Measurements from ENCODE around the gene COPG1.
"Not testable (repeated sequence)": the region's sequence is repeated elsewhere in the genome, so short reads cannot be mapped to it uniquely, and the experiment has no call there.

COPG1 gene

DNA sequence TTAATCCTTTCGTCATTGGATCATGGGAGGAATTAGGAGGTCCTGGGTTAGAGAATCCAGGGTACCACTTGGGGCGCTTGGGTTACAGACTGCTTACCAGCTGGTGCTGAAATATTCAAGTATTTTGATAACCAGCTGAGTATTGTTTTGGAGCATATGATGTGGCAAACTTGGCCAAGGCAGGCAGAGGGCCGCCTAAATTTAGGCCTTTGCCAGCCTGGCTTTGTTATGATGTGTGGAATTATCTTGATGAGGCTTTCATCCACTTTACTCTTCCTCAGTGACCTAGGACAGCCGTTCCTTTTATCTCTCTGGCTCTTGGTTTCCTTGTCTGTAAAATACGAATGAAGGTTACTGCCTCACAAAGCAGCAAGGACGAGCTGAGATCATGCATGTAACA is 6.9 kb downstream of the COPG1 start:
- ATAC-seq (ENCODE audit: low read depth): no peak
- DNase-seq (ENCODE audit: low spot score in 2 of 2): no peak
- H3K27ac Mint-ChIP-seq: no peak overlapping the region
- peaks cover 59% of the 10 kb centered on the region for H3K36me3 Mint-ChIP-seq
- H3K9me3 Mint-ChIP-seq: no peaks in the 10 kb centered on the region
- H3K27me3 Mint-ChIP-seq: no peaks in the 10 kb centered on the region
- H3K4me3 Mint-ChIP-seq: no peak overlapping the region
- peaks cover 7% of the 10 kb centered on the region for H3K4me1 Mint-ChIP-seq

DNA sequence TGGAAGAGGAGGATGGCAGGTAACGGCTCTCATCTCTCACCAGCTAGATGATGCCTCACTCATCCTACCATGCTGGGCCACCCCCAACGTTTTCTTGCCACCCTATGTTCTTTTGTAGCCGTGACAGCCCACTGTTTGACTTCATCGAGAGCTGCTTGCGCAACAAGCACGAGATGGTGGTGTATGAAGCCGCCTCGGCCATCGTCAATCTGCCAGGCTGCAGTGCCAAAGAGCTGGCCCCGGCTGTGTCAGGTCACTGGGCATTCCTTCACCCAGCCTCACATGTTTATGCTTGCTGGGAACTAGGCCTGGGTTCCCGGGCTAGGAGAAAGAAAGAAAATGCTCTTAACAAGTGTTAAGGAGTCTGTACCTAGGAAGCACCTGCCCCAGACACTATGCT is 8.2 kb downstream of the COPG1 start:
- ATAC-seq (ENCODE audit: low read depth) (no peak), DNase-seq (ENCODE audit: low spot score in 2 of 2) (no peak)
- Mint-ChIP-seq H3K4me3 (no peak overlapping the region), H3K36me3 (peaks cover 58% of the 10 kb centered on the region), H3K27me3 (no peaks in the 10 kb centered on the region), H3K4me1 (peaks cover 5% of the 10 kb centered on the region), H3K27ac (no peak overlapping the region), H3K9me3 (no peaks in the 10 kb centered on the region)

DNA sequence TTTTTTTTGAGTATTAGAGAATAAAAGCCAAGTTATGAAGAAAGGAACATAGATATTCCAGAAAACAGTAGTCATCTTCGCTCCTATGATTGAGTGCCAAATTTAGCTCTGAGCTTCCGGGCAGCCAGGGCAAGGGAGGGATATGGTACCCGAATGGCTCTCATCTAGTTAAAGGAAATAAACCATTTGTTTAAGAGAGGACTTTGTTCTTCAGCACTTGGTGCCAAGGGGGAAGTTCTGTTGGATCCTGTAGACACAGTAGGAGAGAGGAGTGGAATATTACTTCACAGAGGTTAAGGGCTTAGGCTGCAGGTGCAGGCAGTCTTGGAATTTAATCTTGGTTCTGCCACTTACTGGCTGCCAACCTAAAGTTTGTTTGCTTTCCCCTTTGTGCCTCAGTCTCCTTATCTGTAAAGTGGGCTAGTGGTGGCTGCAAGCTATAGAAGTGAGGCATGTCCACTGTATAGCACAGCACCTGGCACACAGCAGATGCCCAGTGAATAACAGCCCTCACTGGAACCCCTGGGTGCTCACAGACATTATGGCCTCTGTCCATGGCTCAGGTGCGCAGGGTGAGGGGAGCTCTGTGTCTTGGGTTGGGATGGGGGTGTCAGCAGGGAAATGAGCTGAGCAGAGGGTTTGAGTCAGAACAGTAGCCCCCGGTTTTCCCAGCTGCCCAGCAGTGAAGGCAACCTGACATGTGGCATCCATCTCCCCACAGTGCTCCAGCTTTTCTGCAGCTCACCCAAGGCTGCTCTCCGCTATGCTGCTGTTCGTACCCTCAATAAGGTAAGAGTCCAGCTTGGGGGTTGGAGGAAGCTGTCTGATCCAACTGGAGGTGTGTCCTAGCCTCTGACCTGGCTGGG is 10.4 kb downstream of the COPG1 start:
- ATAC-seq (ENCODE audit: low read depth) (no peak), DNase-seq (ENCODE audit: low spot score in 2 of 2) (no peak)
- H3K27me3 Mint-ChIP-seq: no peaks in the 10 kb centered on the region
- no peak overlapping the region for H3K4me3 Mint-ChIP-seq
- H3K9me3 Mint-ChIP-seq: no peaks in the 10 kb centered on the region
- H3K27ac Mint-ChIP-seq: no peak overlapping the region
- H3K36me3 Mint-ChIP-seq: peaks cover 58% of the 10 kb centered on the region
- peaks cover 5% of the 10 kb centered on the region for H3K4me1 Mint-ChIP-seq

DNA sequence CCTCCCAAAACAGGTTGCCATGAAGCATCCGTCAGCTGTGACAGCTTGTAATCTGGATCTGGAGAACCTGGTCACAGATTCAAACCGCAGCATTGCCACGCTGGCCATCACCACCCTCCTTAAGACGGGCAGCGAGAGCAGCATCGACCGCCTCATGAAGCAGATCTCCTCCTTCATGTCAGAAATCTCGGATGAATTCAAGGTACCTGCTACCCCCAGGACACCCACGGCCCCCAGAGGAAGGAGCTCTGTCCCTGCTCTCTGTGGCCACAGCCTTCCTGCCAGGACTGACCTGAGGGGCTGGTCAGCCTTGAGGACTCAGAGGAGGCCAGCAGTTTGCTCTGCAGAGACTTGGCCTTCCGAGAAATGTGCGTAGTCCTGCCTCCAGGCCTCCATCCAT is 11.2 kb downstream of the COPG1 start:
- H3K27me3 Mint-ChIP-seq: no peaks in the 10 kb centered on the region
- H3K36me3 Mint-ChIP-seq: peaks cover 55% of the 10 kb centered on the region
- DNase-seq (ENCODE audit: low spot score in 2 of 2): no peak

DNA sequence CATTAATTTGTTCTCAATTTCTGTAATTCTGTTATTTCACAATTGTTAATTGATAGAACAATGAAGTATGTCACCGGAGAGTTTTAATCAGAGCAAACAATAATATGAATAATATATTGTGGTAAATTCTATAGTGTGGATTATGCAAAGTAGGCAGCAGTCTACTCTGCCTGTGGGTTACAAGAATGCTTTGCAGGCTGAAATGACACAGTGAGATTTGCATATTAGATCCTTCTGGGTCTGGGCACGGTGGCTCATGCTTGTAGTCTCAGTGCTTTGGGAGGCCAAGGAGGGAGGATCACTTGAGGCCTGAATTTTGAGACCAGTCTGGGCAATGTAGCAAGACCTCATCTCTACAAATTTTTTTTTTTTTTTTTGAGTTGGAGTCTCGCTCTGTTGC is 12.5 kb downstream of the COPG1 start:
- no peak for DNase-seq (ENCODE audit: low spot score in 2 of 2)

More for the DNA sequence above, 11.2 kb downstream of the COPG1 start:
- Mint-ChIP-seq H3K4me1 (peaks cover 5% of the 10 kb centered on the region), H3K27ac (no peak overlapping the region), H3K4me3 (no peak overlapping the region), H3K9me3 (no peaks in the 10 kb centered on the region)
- no peak for ATAC-seq (ENCODE audit: low read depth)

DNA sequence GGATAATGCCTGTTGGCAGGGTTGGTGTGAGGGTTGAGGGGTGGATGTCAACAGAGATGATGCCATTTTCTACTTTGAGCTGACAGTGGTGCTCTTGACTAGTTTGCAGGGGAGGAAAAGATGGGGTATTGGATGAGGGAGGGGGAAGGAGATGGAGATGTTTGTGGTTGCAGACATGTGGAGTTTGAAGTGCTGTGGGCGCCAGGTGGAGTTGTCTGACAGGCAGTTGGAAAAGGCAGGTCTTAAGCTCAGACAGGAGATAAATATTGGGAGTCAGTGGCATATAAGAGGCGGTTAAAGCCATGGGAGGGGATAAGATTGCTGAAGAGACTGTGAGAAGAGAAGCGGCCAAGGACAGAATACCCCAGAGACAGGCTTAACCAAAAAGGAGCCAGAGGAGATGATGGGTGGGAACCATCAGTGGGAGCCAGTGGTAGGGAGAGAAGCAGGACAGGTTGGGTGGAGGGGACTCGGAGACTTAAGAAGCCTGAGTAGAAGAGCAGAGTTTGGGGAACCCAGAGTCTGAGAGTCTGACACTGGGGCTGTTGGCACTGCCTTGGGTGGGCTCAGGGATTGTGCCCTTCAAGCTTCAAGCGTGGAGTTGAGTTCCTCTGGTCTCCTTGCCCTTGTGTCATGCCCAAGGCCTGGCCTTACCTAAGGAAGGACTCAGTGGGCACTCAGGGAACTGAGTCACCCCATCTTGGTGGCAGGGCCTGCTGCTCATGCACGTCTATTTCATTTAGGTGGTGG is 13.9 kb downstream of the COPG1 start:
- Mint-ChIP-seq H3K36me3 (peaks cover 50% of the 10 kb centered on the region), H3K4me3 (no peak overlapping the region), H3K9me3 (no peaks in the 10 kb centered on the region), H3K27ac (no peak overlapping the region), H3K4me1 (peaks cover 5% of the 10 kb centered on the region), H3K27me3 (no peaks in the 10 kb centered on the region)
- ATAC-seq (ENCODE audit: low read depth) (no peak), DNase-seq (ENCODE audit: low spot score in 2 of 2) (no peak)

More for the DNA sequence above, 12.5 kb downstream of the COPG1 start:
- Mint-ChIP-seq H3K27me3 (no peaks in the 10 kb centered on the region), H3K27ac (no peak overlapping the region), H3K9me3 (no peaks in the 10 kb centered on the region), H3K4me1 (peaks cover 5% of the 10 kb centered on the region), H3K36me3 (peaks cover 54% of the 10 kb centered on the region), H3K4me3 (no peak overlapping the region)
- ATAC-seq (ENCODE audit: low read depth): no peak

DNA sequence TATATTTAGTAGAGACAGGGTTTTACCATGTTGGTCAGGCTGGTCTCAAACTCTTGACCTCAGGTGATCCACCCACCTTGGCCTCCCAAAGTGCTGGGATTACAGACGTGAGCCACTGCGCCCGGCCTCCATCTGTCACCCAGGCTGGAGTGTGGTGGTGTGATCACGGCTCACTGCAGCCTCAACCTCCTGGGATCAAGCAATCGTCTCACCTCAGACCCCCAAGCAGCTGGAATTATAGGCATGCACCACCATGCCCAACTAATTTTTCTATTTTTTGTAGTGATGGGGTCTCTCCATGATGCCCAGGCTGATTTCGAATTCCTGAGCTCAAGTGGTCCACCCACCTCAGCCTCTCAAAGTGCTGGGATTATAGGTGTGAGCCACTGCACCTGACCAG is 15.6 kb downstream of the COPG1 start:
- H3K9me3 Mint-ChIP-seq; DNase-seq (ENCODE audit: low spot score in 2 of 2); H3K4me3 Mint-ChIP-seq; H3K27me3 Mint-ChIP-seq; H3K27ac Mint-ChIP-seq; H3K4me1 Mint-ChIP-seq; ATAC-seq (ENCODE audit: low read depth): not testable (repeated sequence)
- H3K36me3 Mint-ChIP-seq: peaks cover 53% of the 10 kb centered on the region

DNA sequence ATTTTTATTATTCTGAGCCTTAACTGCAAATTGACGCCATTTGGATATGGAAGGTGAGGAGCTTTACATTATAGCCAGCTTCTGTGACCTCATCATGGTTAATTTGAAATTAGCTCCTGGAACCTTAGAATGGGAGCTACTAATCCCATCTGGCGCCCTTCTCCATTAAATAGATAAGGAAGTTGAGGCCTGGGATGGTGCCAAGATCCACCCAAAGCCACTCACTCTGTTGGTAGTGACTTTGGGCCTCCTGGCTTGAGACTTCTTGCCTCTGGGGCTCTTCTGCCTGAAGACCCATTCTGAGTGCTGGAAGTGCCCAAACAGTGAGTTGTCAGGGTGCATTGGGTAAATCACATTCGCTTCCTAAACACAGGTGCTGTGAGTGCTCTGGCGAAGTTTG is 17.2 kb downstream of the COPG1 start:
- DNase-seq (ENCODE audit: low spot score in 2 of 2): no peak
- peaks cover 54% of the 10 kb centered on the region for H3K36me3 Mint-ChIP-seq
- no peak overlapping the region for H3K4me3 Mint-ChIP-seq
- no peaks in the 10 kb centered on the region for H3K9me3 Mint-ChIP-seq
- H3K4me1 Mint-ChIP-seq: no peaks in the 10 kb centered on the region
- ATAC-seq (ENCODE audit: low read depth): no peak
- no peak overlapping the region for H3K27ac Mint-ChIP-seq
- H3K27me3 Mint-ChIP-seq: no peaks in the 10 kb centered on the region

DNA sequence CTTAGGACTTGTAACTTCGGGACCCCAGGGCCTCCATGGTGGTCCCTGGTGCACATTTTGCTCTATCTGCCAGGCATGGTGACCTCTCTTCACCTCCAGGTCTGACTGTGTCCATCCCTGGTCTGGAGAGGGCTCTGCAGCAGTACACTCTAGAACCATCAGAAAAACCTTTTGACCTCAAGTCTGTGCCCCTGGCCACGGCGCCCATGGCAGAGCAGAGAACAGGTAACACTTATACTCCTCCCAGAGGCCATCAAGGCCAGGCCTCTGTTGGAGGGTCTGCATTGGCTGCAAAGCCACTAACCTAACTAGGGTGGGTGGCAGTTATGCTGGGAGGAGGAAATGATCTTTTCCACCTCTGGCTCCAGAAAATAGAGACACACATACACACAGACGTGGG is 19.0 kb downstream of the COPG1 start:
- H3K36me3 Mint-ChIP-seq: peaks cover 49% of the 10 kb centered on the region
- H3K27me3 Mint-ChIP-seq: no peaks in the 10 kb centered on the region
- H3K9me3 Mint-ChIP-seq: no peaks in the 10 kb centered on the region
- H3K27ac Mint-ChIP-seq: no peak overlapping the region
- no peak for ATAC-seq (ENCODE audit: low read depth)
- no peak overlapping the region for H3K4me3 Mint-ChIP-seq
- no peak for DNase-seq (ENCODE audit: low spot score in 2 of 2)
- H3K4me1 Mint-ChIP-seq: no peaks in the 10 kb centered on the region

DNA sequence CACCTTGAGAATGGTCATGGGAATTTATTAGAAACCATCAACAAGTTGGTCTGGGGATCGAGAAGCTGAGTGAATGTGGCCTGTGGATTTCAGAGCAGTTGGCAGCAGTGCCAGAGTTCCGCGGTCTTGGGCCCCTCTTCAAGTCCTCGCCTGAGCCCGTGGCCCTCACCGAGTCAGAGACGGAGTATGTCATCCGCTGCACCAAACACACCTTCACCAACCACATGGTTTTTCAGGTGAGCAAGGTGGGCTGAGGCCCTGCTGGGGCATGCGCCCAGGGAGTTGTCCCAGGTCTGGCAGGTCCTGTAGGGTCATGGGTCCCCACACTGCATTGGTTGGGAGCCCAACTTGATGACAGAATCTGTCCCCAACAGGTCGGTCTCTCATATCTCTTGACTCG is 22.3 kb downstream of the COPG1 start:
- Mint-ChIP-seq H3K9me3 (no peaks in the 10 kb centered on the region), H3K4me1 (peaks cover 16% of the 10 kb centered on the region), H3K36me3 (peaks cover 53% of the 10 kb centered on the region), H3K27me3 (no peaks in the 10 kb centered on the region), H3K4me3 (no peak overlapping the region), H3K27ac (no peak overlapping the region)
- no peak for ATAC-seq (ENCODE audit: low read depth)
- no peak for DNase-seq (ENCODE audit: low spot score in 2 of 2)

DNA sequence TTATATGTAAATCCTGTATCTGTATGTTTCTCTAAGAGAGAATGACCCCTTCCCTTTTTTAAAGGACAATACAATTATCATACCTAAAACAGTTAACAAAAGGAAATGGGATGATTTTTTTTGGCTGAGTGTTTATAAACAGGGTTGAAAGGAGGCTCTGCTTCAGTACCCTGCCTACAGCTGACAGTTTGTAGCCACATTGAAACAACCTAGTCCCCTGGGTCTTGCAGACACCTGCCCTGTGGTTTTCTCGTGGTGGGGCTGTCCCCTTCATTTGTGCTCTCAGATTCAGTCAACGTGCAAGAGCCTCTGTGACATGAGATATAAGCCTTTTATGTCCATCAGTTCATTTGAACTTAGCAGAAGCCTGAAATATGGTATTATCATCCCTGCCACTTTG is 27.0 kb downstream of the COPG1 start:
- no peaks in the 10 kb centered on the region for H3K27me3 Mint-ChIP-seq
- ATAC-seq (ENCODE audit: low read depth) (peak; percentile 86), DNase-seq (ENCODE audit: low spot score in 2 of 2) (peak; percentile 63 to 79)
- H3K36me3 Mint-ChIP-seq: peaks cover 28% of the 10 kb centered on the region
- H3K27ac Mint-ChIP-seq: peak overlapping the region; percentile 45
- peak overlapping the region; percentile 29 for H3K4me3 Mint-ChIP-seq
- peaks cover 39% of the 10 kb centered on the region for H3K4me1 Mint-ChIP-seq
- H3K9me3 Mint-ChIP-seq: no peaks in the 10 kb centered on the region

DNA sequence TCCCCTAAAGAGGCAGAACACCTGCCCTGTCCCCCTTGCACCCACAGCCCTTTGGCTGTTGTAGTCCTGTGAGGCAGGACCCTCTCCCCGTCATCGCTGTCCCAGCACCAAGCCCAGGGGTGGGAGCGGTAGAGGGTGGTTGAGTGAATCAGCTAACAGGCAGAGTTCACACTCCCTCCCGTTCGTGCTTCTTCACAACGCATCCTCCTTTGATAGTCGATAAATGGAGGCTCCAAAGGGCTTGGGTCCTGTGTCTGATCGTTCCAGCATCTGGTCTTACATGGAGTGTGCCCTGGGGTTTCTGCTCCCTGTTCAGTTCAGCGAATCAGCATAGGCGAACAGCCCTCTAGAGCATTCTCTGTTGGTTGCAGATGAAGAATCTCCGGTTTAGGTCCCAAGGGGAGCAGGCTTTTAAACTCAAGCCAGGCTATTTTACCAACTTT is 28.4 kb downstream of the COPG1 start:
- peaks cover 49% of the 10 kb centered on the region for H3K4me1 Mint-ChIP-seq

DNA sequence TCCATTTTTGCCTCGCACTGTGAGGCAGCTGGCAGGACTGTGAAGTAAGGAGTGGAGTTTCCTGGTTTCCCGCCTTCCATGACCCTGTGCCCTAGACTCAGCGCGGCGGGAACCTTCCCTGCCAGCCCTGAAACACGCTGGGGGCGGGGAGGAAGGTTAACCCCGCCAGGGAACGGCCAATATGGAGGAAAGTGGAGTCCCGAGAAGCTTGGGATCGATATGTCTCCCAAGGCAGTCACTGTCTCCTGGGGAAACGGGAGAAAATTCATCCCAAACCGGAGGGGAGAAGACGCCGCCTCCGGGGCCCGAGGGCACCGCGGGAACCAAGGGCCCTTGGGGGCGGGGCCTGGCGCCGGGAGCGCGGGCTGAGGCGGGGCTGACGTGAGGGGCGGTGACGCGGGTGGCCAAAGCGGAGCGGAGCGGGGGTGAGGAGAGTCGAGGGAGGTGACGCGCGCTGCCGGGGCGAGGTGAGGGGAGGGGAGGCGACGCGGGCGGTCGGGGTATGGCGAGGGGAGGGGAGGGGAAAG is 29.1 kb downstream of the COPG1 start, which contains the start of gene HMCES:
TSS of gene HMCES (plus strand) at position 432 of the 527 bp plus-strand sequence. CDS start 863 bp downstream, outside the sequence.
- Mint-ChIP-seq H3K27ac (peak within 1 kb of the TSS; percentile 91), H3K27me3 (no peaks in the 10 kb centered on the region), H3K4me1 (peaks cover 53% of the 10 kb centered on the region), H3K36me3 (peaks cover 22% of the 10 kb centered on the region), H3K9me3 (no peaks in the 10 kb centered on the region), H3K4me3 (peak within 1 kb of the TSS; percentile 96)
- peak; percentile 84 to 87 for DNase-seq (ENCODE audit: low spot score in 2 of 2)
- ATAC-seq (ENCODE audit: low read depth): peak; percentile 67

More for the DNA sequence above, 28.4 kb downstream of the COPG1 start:
- Mint-ChIP-seq H3K36me3 (peaks cover 22% of the 10 kb centered on the region), H3K9me3 (no peaks in the 10 kb centered on the region), H3K27me3 (no peaks in the 10 kb centered on the region), H3K4me3 (peak overlapping the region; percentile 96), H3K27ac (peak overlapping the region; percentile 91)
- ATAC-seq (ENCODE audit: low read depth) (no peak), DNase-seq (ENCODE audit: low spot score in 2 of 2) (peak; percentile 2 to 41)

All from memory B cell (primary cell).